HepG2 (cell line): Measurements from ENCODE around the gene GPS1. TPM values are rescaled to one million over a fixed set of nuclear protein-coding genes. Genes with fewer than 3 reads are reported as not detected.

ENCODE experiments used
- AGO2 ChIP-seq: fragments of 200-400 bp; formaldehyde crosslinking; optimal IDR thresholded peaks from 2 replicates; pipeline ENCODE3; 2017; ENCODE audit warnings: mild to moderate bottlenecking, low read depth, low read length, moderate library complexity
- ARID5B ChIP-seq: IDR thresholded peaks from 2 replicates; pipeline ENCODE4 v1.4.0; 2020; ENCODE audit warnings: mild to moderate bottlenecking, missing genetic modification reagents
- ATF4 ChIP-seq, 2 experiments: fragments of 450-650 bp in 1 of 2; sonication (generic) in 1 of 2; formaldehyde crosslinking; IDR thresholded peaks; 2 replicates each; pipeline versions ENCODE4 v1.5.0 to v1.8.0; 2020 to 2022; ENCODE audit warnings: mild to moderate bottlenecking in 1 of 2, missing genetic modification reagents in 1 of 2
- ATF5 ChIP-seq: sonication (generic); formaldehyde crosslinking; IDR thresholded peaks from 2 replicates; pipeline ENCODE4 v1.4.0; 2020; ENCODE audit warnings: mild to moderate bottlenecking, low read depth, missing genetic modification reagents
- CCDC6 ChIP-seq: sonication (generic); formaldehyde crosslinking; IDR thresholded peaks from 2 replicates; pipeline ENCODE4 v1.8.1; 2022; ENCODE audit warnings: mild to moderate bottlenecking, missing genetic modification reagents, moderate library complexity
- E2F1 ChIP-seq: sonication (generic); formaldehyde crosslinking; IDR thresholded peaks from 2 replicates; pipeline ENCODE4 v1.5.0; 2020; ENCODE audit warnings: missing genetic modification reagents
- FOSL2 ChIP-seq: sonication (generic); formaldehyde crosslinking; IDR thresholded peaks from 2 replicates; pipeline ENCODE4 v1.4.0; 2020; ENCODE audit warnings: missing genetic modification reagents
- GATAD1 ChIP-seq: IDR thresholded peaks from 2 replicates; pipeline ENCODE4 v1.6.1; 2016; ENCODE audit warnings: missing genetic modification reagents, missing compliant biosample characterization
- PLRG1 ChIP-seq: fragments of 450-650 bp; conservative IDR thresholded peaks from 2 replicates; pipeline ENCODE4 v1.6.1; 2016
- SMARCC2 ChIP-seq: fragments of 450-650 bp; IDR thresholded peaks from 2 replicates; pipeline ENCODE4 v1.6.1; 2017; ENCODE audit warnings: antibody characterized with exemption, mild to moderate bottlenecking
- SMARCE1 ChIP-seq: fragments of 450-650 bp; IDR thresholded peaks from 2 replicates; pipeline ENCODE4 v1.6.1; 2017; ENCODE audit warnings: borderline replicate concordance
- SP1 ChIP-seq, 2 experiments: fragments of 450-650 bp in 1 of 2; sonication (generic) in 1 of 2; formaldehyde crosslinking in 1 of 2; IDR thresholded peaks; 2 replicates each; pipeline versions ENCODE4 v1.4.0 to v1.6.1; 2016 to 2020; ENCODE audit warnings: missing genetic modification reagents in 1 of 2
- SPEN ChIP-seq: sonication (generic); formaldehyde crosslinking; IDR thresholded peaks from 2 replicates; pipeline ENCODE4 v1.5.1; 2020; ENCODE audit warnings: low read depth, mild to moderate bottlenecking, missing genetic modification reagents
- ZC3H13 ChIP-seq: sonication (generic); formaldehyde crosslinking; IDR thresholded peaks from 2 replicates; pipeline ENCODE4 v1.8.1; 2023; ENCODE audit warnings: mild to moderate bottlenecking, missing genetic modification reagents, moderate library complexity
- ZNF296 ChIP-seq: sonication (generic); formaldehyde crosslinking; conservative IDR thresholded peaks from 2 replicates; pipeline ENCODE4 v1.5.0; 2020; ENCODE audit warnings: mild to moderate bottlenecking, missing genetic modification reagents
- ZNF367 ChIP-seq: sonication (generic); formaldehyde crosslinking; IDR thresholded peaks from 2 replicates; pipeline ENCODE4 v1.4.0; 2020; ENCODE audit warnings: missing genetic modification reagents, borderline replicate concordance
- ZNF546 ChIP-seq: sonication (generic); formaldehyde crosslinking; conservative IDR thresholded peaks from 2 replicates; pipeline ENCODE4 v1.8.1; 2023; ENCODE audit warnings: mild to moderate bottlenecking, missing genetic modification reagents
- ZNF552 ChIP-seq: sonication (generic); formaldehyde crosslinking; IDR thresholded peaks from 2 replicates; pipeline ENCODE4 v1.9.0; 2022; ENCODE audit warnings: missing genetic modification reagents, mild to moderate bottlenecking, borderline replicate concordance
- ZNF589 ChIP-seq: sonication (generic); formaldehyde crosslinking; conservative IDR thresholded peaks from 2 replicates; pipeline ENCODE4 v1.8.0; 2022; ENCODE audit warnings: mild to moderate bottlenecking, moderate library complexity, missing genetic modification reagents
- ZNF639 ChIP-seq: conservative IDR thresholded peaks from 2 replicates; pipeline ENCODE4 v1.6.1; 2018; ENCODE audit warnings: missing genetic modification reagents
- ZNF772 ChIP-seq: sonication (generic); formaldehyde crosslinking; IDR thresholded peaks from 2 replicates; pipeline ENCODE4 v1.5.0; 2020; ENCODE audit warnings: mild to moderate bottlenecking, missing genetic modification reagents
- ZNF780A ChIP-seq: sonication (generic); formaldehyde crosslinking; IDR thresholded peaks from 2 replicates; pipeline ENCODE4 v1.8.0; 2022; ENCODE audit warnings: mild to moderate bottlenecking, missing genetic modification reagents, moderate library complexity
- polyA plus RNA-seq, 8 experiments: library from polyadenylated mRNA; depleted of rRNA in 3 of 8; stranded (reverse) in 7 of 8; unstranded in 1 of 8; fragments of >200 nt; fragmentation: Illumina TruSeq in 4 of 8; extraction: Trizol in 4 of 8; gene quantifications; 2 replicates each; pipeline versions ENCODE4 v1.2.1 to v1.2.3, GENCODE V29; 2011 to 2016; ENCODE audit warnings: low read depth in 4 of 8, missing spikeins in 1 of 8, mixed read lengths in 1 of 8; ENCODE audit not compliant: insufficient read depth in 1 of 8
- total RNA-seq, 5 experiments: library from RNA; depleted of rRNA; stranded (reverse); fragments of >200 nt; fragmentation: Illumina TruSeq; extraction: Trizol; gene quantifications; 2 replicates each; pipeline ENCODE4 v1.2.3, GENCODE V29; 2016; ENCODE audit warnings: low read depth in 1 of 5

Gene GPS1
- total and polyA plus RNA-seq, 2 of the 13 experiments (the other 11 are each of a cell fraction or from before 2014, with no cell fraction given): 124 to 128 TPM

GRCh38 chr17:82021107-82021899 lies 30.4 kb upstream of the GPS1 start (continued):
- TF ChIP-seq E2F1 (peak; percentile 52; the same call in 1 of the 2 replicates), ZNF296 (peak; percentile 91), ZNF589 (CRISPR knock-in tag) (peak; percentile 24; the same call in 1 of the 2 replicates), AGO2 (peak; percentile 69), GATAD1 (CRISPR knock-in tag) (peak; percentile 76), ZNF367 (no peak), SMARCC2 (no peak), SMARCE1 (no peak), FOSL2 (CRISPR knock-in tag) (peak; percentile 51; the same call in 1 of the 2 replicates), ZC3H13 (CRISPR knock-in tag) (peak; percentile 76), ZNF552 (peak; percentile 62; the same call in 1 of the 2 replicates), ZNF639 (CRISPR knock-in tag) (peak; percentile 24; the same call in 1 of the 2 replicates), ZNF780A (CRISPR knock-in tag) (no peak), CCDC6 (CRISPR knock-in tag) (peak; percentile 46; the same call in 1 of the 2 replicates), SPEN (CRISPR knock-in tag) (0 out of 2 replicates have a peak, but pooled peaks have one; percentile 31), ATF5 (CRISPR knock-in tag) (no peak), SP1 (IDR thresholded peaks at IDR 0.05) (no peak), SP1 (CRISPR knock-in tag; IDR thresholded peaks at IDR 0.05) (peak; percentile 62), ZNF546 (CRISPR knock-in tag) (no peak; the same call in 1 of the 2 replicates), ATF4 (CRISPR knock-in tag; IDR thresholded peaks at IDR 0.05) (no peak), ARID5B (CRISPR knock-in tag) (peak; percentile 35; the same call in 1 of the 2 replicates), ZNF772 (CRISPR knock-in tag) (peak; percentile 74; the same call in 1 of the 2 replicates), PLRG1 (no peak)
